NT2/D1 (cell line): ENCODE results near the gene ARSH.

Source experiments
- SUZ12 ChIP-seq: IDR thresholded peaks from 2 replicates; pipeline ENCODE4 v1.6.1; 2011; ENCODE audit not compliant: insufficient read length, insufficient read depth; ENCODE audit errors: extremely low read depth
- YY1 ChIP-seq: IDR thresholded peaks from 2 replicates; pipeline ENCODE4 v1.6.1; 2011; ENCODE audit not compliant: insufficient read length, insufficient read depth
- ZNF274 ChIP-seq: IDR thresholded peaks from 2 replicates; pipeline ENCODE4 v1.6.1; 2011; ENCODE audit warnings: mild to moderate bottlenecking, low read depth, low read length

DNA sequence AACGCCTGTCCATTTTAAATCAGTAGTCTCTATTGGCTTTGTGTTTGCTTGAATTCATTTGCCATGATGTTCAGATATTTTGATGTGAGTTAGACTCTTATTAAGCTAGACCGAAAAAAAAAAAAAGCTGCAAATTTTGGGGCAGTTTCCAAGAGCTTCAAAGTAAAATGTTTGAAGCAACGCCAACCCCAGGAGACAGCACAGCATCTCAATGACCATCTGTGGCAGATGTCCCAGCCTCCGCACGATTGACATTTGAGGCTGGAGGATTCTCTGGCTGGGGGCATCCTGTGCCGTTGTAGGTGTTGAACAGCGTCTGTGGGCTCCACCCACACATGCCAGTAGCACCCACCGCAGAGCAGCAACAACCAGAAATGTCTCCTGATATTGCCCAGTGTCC lies 17.8 kb downstream of the ARSH start:
- TF ChIP-seq ZNF274, result no peak
- no peak for TF ChIP-seq YY1
- TF ChIP-seq SUZ12, result no peak
